ENCODE data around the gene MB.

Gene MB

DNA sequence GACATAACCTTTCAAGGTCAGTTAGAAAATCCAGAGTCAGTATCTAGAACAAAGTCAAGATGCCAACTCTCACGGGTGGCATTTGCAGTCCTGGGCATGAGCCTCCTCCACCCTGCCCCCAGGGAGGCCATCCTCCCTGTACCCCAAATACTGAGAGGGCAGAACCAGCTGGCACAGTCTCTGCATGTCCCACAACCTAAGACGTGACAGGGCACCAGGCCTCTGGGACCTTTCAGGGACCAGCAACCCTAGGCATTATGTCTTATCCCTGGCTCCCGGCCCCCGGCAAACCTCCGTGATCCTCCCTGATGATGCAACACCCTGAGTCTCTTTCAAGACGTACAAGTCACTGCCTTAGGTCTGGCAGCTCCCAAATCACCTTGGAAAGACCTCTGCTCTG lies 2.0 kb downstream of the MB start:
- DNase-seq (ENCODE audit: low spot score) = no peak

DNA sequence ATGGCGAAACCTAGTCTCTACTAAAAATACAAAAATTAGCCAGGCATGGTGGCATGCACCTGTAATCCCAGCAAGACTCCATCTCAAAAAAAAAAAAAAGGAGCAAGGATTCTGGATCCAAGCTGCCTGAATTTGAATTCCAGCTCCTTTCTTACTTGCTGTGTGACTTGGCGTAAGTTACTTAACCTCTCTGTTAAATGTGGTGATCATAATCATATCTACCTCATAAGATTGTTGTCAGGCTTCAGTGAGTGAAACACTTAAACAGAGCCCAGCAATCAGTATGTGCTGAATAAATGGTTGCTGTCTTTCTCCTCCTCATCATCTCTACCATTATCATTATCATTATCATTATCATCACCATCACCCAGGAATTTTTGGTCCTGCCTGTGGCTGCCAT lies 2.7 kb downstream of the MB start:
- DNase-seq (ENCODE audit: low spot score) = no peak

DNA sequence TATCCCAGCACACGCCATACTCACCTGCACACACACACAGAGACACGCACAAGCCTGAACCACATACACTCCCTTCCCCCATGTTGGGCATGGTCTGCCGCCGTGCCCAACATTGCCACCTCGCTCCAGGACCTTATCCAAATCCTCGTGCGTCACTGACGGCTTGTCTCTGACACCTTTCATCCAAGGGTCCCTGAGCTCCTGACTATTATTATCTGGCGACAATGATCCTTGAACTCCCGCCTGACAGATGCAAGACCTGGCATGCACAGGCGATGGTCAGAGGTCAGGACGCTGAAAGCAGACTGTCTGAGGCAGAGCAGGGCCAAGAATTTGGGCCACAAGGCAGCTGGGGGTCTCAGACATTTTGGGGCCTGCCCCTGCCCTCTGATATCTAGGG lies 4.2 kb downstream of the MB start:
- DNase-seq (ENCODE audit: low spot score) = no peak

DNA sequence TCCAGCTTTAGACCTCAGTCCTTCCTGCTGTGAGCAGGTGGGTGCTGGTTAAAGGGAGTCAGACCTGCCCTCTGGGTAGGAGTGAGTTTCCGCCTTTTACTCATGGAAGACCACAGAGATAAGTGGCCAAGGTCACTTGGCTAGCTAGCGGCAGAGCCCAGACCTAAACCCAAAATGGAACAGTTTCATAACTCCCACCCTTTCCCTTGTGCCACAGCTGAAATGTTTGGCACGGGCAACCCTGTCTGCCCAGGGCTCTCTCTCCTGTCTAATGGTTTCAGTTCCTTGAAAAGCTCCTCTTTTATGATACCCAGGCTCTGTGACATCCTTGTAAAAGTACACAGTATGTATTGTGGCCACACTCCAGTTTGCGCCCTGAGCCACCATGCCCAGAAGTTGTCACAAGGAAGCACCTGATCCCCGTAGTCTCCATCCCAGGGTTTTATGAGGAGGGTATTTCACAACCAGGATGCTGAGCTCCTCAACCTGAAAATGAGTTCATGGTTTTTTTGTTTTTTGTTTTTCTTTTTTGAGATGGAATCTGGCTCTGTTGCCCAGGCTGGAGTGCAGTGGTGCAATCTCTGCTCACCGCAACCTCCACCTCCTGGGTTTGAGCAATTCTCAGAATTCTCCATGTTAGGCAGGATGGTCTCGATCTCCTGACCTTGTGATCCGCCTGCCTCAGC lies 5.1 kb downstream of the MB start:
- DNase-seq (ENCODE audit: low spot score) = peak; percentile 17

DNA sequence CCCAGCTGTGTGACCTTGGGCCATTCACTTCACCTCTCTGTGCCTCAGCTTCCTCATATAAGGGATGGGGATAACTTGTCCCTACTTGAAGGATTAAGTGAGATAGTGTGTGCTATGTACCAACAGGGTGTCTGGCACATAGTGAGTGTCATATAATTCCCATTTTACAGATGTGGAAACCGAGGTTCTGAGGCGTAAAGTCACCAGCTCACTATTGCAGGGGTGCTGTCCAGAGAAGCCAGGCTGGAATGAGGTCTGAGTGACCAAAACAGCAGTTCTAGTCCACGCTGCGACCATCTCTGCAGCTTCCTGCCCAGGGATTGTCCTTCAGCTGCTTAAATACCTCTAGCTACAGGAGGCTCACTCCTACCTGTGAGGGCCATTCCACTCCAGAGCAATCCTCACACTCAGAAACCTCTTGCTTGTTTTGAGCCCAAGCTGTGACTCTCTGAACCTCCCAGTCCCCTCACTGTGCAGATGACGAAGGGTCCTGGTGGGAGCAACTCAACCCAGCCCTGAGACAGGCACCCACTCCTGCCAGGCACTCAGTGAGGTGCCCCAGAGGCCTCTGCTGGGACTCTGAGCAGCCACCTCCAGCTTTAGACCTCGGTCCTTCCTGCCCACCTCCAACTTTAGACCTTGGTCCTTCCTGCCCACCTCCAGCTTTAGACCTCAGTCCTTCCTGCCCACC lies 5.8 kb downstream of the MB start:
- no peak for DNase-seq (ENCODE audit: low spot score)

DNA sequence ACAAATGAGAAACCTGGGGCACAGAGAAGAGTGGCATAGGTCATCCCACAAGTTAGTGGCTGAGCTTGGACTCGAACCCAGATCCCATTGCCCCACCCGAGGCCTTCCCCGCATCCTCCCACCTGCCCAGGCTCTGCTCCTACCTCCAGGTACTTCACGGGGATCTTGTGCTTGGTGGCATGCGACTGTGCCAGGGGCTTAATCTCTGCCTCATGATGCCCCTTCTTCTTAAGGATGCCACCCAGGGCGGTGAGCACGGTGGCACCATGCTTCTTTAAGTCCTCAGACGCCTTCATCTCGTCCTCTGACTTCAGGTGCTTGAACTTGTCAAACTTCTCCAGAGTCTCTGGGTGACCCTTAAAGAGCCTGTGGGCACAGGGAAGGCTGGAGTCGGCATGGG lies 6.4 kb downstream of the MB start:
- no peak for DNase-seq (ENCODE audit: low spot score)

DNA sequence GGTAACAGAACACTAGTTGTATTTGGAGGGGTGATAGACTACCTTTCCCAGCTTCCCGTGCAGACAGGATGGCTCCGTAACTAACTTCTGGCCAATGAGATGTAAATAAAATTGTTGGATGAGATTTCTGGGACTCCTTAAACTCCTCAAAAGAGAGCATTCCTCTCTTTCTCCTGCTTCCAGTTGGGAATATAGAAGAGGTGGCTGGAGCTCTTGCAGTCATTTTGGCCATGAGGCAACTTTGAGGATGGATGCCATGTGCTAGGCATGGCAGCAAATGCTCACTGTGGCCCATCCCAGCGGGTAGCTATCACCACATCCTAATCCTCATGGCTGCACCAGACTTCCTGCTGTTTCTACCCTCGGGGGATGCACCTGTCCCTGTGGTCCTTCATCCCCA lies 7.4 kb downstream of the MB start:
- DNase-seq (ENCODE audit: low spot score) = no peak

DNA sequence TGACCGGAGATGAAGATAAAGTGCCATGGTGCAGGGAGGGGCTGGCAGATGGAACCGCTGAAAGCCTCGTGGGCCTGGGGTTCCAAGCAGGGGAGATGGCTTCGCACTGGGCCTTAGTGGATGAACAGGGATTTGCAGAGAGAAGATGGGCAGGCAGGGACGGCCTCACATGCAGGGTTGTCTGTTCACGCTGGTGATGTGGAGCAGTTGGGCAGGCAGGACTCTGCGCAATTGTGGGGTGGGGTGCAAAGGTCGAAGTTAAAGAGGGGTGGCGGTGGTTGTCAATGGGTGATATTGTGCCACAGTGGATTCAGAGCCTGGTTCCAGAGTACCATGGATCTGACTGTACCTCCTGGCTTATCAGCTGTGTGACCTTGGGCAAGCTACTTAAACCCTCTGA lies 7.9 kb downstream of the MB start:
- DNase-seq (ENCODE audit: low spot score) = no peak

DNA sequence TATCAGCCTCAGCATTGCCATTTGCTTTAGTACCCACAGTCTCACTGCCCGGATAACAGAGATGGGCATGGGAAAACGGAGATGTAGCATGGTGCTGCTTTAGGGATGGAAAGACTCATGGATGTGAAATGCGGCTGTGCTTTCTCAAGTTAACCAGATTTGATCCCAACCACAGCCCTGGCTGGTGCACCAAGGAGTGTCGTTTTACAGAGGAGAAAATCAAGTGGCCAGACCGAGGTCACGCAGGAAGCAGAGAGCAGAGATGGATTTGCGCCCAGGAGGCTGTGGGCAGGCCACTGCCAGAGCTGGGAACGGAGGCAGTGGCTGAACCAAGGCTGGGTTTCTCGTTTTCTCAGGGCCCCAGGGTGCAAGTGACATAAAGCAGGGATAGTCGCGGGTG lies 9.0 kb downstream of the MB start:
- no peak for DNase-seq (ENCODE audit: low spot score)

DNA sequence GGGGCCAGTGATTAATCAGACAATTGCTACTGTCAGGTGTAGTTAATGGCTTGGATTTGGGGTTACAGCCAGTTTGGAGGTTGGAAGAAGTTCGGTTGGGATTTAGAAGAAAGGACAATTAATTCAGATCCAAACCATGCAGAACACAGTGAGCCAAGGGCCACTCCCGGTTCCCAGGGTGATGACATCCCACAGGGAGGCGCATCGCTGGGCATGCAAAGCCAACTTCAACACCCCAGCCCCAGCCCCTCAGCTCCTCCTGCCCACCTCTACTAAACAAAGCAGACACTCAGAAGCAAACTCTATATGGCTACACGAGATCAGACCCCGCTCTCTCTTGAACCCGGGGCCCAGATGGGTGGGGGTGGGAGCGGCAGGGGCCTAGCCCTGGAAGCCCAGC lies 10.2 kb downstream of the MB start:
- DNase-seq (ENCODE audit: low spot score) = no peak

DNA sequence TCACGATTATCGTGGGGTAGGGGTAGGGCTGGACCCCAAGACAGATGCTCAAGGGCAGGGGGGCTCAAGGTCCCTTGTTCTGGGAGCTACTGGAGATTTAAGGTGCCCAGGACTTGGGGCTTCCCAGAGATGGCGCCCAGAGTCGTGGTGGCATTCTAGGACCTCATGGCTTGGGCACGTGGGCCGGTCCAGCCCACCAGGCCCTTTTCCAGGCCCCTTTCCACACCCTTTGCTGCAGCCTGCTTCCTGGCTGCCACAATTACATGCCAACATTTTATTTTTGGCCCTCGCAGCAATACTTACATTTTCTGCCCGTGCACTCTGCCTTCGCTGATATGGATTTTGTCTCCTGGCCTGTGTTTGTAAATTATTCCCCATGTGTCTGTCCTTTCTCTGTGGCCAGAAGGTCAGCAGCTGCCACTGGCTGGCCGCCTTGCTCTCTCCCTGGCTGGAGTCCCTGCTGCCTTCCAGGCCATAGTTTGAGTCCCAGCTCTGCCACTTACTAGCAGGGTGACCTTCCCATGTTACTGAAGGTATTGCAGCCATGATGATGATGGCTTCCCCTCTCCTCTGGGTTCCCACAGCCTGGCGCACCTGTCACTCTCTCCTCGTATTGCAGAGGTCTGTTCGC lies 11.2 kb downstream of the MB start:
- DNase-seq (ENCODE audit: low spot score) = no peak

DNA sequence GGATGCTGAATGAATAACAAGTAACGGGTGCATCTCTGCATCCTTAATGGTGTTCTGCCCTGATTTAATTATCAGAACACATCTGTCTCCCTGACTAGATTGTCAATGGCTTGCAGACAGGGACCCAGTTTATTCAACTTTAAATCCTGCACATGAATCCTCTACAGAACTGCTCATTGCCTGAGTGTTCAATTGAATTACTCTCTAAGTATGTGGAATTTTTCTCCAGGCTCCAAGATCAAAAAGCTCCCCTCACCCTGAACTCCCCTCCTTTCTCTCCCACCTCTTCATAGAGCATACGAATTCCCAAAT lies 11.8 kb downstream of the MB start:
- DNase-seq (ENCODE audit: low spot score) = no peak

DNA sequence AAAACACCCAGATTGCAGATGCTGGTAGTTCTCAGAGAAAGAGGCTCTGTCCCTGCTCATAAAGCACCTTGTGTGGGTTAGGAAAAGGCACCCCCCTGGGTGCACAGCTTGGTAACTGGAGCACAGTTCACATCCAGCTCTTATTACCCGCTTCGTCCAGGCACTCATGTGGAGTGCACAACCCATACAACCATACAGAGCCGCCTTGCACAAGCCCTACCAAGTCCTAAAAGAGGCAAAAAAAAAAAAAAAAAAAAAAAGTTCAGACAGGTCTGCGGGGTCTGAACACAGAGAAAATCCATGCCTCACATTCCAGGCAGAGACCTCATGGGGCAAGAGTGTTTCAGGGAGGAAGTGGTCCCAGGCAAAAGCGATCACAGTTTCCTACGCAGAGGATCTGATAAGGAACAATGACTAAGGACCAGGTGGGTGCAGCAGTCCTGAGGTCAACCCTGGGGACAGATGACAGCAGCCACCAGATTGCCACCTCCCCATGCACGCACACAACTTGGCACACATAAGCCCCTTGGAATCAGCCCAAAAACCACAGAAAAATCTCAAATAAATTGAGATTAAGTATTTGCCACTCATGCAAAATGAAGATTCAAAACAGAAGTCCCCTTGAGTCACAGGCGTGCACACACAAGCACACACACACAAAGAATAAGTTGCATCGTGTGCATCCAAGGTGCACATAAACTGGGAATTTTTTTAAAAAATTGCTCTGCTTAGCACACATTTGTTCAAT lies 12.3 kb downstream of the MB start:
- DNase-seq (ENCODE audit: low spot score) = no peak

DNA sequence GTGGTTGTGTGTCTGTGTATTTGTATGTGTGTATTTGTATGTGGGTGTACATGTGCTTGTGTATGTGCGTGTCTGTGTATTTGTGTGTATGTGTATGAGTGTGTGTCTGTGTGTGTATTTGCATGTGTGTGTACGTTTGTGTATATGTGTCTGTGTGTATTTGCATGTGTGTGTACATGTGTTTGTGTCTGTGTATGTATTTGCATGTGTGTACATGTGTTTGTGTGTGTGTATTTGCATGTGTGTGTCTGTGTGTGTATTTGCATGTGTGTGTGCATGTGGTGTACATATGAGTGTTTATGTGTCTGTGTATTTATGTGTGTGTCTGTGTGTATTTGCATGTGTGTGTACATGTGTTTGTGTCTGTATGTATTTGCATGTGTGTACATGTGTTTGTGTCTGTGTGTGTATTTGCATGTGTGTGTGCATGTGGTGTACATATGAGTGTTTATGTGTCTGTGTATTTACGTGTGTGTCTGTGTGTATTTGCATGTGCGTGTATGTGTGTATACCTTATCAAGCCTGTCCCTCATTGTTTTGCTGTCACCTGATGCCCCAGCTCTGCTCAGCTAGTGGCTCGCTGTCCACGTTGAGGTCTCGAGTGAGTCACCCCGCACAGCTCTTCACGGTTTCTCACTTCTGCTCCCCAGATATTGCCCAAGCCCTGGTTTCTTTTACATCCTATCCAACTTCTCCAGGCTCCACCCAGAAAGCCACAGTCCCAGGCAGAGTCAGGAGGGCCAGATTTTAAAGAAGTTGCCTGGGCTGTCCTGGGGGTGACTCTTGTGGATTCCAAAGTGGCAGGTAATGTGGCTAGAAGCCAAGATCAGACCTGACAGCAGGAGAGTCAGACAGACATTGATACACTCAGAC lies 15.2 kb downstream of the MB start:
- DNase-seq (ENCODE audit: low spot score) = no peak

DNA sequence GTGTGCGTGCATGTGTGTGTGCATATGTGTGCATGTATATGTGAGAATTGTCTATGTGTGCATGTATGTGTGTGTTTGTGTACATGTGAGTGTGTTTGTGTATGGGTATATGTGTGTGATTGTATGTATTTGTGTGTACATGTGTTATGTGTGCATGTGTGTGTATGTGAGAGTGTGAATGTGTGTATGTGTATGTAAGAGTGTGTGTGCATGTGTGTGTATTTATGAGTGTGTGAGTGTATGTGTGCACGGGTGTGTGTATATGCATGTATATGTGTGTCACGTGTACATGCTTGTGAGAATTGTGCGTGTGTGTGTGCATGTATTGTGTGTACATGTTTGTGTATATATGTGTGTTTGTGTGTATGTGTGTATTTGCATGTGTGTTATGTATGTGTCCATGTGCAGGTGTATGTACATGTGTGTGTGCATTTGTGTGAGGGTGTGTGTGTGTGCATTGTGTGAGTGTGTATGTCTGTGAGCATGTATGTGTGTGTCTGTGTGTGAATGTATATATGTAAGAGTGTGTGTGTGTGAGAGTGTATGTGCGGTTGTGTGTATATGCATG lies 16.0 kb downstream of the MB start:
- no peak for DNase-seq (ENCODE audit: low spot score)

DNA sequence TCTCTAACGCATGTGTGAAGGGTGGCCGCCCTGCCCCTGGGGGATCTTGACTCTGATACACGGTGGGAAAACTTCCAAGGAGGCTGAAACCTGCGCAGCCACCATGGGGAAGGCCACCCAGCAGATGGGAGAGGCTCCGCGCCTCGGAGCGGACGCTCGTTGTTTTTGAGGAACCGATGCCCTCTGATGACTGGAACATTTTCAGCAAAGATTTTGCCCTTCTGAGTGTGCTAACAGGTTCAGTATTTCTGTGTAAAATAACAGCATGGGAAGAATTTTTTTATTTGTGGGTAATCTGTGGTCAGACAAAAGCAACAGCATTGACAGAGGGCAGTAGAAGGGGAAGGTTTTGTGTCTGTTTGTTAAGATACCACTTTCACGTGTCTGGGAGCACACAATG lies 16.7 kb downstream of the MB start:
- no peak for DNase-seq (ENCODE audit: low spot score)

DNA sequence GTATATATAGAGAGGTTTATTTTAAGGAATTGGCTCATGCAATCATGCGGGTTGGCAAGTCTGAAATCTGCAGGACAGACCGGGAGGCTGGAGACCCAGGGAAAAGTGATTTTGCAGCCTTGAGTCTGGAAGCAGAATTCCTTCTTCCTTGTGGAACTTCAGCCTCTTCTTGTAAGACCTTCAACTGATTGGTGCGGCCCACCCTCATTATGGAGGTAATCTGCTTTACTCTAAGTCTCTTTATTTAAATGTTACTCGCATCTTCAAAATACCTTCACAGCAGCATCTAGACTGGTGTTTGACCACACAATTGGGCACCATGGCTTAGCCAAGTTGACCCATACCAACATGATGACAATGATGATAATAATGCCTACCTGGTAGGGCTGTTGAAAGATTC lies 17.8 kb downstream of the MB start:
- DNase-seq (ENCODE audit: low spot score) = no peak

DNA sequence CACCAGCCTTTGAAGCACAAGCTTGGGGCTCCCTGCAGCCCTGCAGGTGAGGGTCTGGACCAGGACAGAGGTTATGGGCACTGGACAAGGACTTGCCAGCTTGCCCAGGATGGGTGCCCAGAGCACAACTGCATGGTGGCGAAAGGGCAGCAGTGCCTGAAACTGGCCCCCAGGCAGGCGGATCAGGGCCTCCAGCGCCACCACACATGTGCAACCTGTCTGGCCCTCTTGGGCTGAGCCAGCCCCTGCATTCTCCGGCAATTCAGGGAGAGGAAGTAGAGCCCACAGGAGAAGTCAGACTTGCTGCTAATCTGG lies 18.8 kb downstream of the MB start:
- no peak for DNase-seq (ENCODE audit: low spot score)

DNA sequence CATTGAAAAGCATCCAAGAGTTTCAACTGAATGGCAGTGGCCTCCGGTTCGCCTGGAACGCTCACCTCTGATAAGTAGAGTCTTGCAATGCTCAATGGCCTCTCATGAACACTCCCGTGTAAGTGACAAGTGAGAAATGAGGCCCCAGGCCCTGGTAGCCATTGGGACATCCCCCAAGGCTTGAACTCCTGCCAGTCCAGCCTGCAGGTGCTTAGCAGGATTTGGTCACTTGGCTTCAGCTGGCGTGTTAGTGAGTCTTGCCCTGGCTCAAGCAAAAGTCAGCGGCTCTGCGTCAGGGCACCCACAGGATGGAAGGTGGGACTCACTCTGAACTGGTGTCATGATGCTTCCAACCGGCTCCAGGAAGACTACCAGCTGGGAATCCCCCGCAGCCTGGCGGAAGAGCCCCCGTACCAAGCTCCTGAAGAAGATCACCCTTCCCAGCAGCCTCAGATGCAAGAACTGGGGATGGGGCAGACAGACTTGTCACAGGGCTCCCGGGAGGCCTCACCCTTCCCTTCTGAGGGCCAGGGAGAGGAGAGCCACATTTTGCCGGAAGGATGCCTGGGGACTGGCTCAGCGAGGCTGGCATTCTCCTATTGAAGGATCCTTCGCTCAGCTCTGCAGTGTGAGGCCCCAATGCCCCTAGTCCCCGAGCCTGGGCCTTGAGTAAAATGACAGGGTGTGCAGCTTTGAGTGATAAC lies 19.3 kb downstream of the MB start:
- no peak for DNase-seq (ENCODE audit: low spot score)

DNA sequence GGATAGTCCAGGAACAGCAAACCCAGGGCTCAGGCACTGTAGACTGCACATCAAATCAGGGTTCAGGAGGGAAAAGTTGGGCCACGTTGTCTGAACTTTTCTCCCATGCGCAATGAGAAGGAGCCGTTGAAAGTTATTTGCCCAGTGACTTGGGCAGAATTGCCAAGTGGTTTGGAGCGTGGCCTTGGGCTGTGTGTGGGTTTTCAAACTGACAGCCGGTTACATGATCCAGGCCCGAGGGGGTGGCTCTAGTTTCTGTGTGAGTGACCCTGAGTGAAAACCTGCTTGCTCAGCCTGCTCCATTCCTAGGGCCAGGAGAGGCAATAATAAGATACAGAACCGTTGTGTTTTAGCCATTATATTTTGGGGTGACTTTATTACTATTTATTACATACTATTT lies 20.3 kb downstream of the MB start:
- DNase-seq (ENCODE audit: low spot score) = no peak

DNA sequence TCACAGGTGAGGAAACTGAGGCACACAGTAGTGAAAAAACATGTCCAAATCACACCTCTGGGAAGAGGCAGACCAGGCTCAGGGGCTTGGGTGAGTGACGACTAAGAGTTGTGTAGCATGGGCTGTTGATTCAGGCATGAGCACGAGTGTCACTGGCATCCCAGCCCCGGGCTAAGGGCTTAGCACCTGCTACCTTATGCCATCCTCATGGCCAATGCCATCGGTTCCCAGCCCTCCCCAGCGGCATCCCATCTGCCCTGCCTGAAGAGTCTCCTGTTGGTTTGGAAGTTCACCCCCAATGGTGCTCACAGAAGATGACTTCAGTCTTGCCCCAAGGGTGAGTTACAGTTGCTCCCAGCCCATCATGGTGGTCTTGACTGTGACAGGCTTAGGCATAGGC lies 22.4 kb downstream of the MB start:
- no peak for DNase-seq (ENCODE audit: low spot score)
